ENCODE results near the gene C2orf68. TPM values are rescaled to one million over a fixed set of nuclear protein-coding genes. Genes with fewer than 3 reads are reported as not detected.
"Not testable (repeated sequence)": the region's sequence is repeated elsewhere in the genome, so short reads cannot be mapped to it uniquely, and the experiment has no call there.

The C2orf68 gene
- total RNA-seq, 1 donor from 2014 or later = 13.3 TPM

DNA sequence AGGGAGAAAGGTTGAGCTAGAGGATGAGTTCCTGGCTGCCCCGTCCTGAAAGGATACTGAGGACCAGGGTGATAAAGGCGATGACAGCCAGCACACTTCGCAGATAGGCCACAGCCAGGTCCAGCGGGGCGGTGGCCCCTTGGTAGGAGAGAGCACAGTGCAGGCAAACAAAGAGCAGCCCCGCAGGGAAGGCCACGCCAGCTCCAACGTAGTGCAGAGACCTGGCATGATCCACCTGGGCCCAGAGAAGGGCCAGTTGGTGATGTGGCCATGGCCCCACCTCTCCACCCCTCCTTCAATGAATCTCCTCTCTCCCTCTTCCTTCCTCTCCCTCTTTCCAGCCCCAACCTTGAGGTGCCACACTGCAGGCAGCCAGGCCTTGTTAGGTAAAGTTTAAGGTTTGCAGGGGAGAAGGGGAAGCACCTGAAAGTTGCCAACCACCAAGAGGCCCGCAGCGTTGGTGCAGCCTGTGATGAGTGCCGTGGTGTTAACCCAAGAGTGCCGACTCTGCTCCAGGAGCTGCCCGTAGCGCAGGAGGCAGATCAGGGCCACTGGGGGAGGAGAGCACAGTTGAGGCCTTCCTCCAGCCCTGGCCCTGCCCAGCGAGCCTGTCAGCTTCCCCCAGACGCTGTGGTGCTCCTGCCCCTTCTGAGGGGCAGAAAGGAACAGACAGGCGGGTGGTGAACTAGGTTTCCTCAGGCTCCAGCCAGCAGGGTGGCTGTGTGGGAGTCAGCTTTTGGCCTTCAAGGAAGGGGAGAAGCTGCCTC, 12.2 kb downstream of the C2orf68 start:
- DNase-seq (ENCODE audit: low read depth) = no peak

DNA sequence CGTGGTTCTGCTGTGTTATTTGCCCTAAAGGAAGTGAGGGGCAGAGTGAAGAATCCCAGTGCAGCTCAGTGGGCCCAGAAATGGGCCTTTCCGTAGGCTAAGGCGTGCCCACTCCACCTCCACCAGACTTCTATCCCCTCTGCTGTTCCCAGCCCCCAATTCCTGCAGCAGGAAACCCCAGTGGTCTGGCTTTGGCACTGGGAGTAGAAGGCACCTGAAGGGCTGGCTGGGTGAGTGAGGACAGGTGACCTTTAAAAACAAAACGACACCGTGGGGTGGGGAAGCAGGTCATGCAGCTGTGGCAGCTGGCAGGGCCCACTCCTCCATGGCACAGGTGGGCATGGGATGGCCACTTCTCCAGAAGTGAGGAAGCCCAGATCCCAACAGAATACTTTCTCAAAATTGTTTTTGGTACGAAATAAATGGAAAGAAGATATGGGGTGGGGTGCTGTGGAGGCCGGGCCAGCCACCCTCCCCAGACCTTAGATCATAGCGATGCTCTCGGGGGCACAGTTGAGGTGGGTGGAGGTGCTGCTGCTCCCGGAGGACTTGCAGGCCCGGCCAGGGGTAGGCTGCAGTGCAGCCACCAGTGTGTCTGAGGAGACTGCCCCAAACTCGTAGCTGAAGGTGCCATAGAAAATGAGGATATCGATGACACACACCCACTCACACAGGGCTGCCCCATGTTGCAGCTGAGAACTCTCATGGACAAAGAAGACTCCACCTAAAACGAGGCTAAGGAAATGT, 13.1 kb downstream of the C2orf68 start:
- no peak for DNase-seq (ENCODE audit: low read depth)

DNA sequence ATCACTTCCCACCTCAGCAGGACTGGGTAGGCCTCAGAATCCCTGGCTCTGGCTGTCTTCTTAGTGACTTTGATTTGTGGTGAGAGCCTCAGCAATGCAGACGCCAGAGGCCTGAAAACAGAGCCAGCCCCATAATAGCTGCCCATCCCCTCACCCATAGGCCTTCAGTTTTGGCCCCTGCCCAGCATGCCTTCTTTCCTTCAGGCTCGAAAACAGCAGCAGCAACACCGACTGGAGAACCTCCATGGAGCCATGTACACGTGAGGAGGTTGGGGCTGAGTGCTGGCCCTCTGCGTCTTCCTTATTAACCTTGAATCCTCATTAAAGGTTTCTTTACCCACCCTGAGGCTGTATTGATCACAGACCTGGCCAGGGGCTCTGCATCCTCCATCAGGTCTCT, 14.6 kb downstream of the C2orf68 start:
- DNase-seq (ENCODE audit: low read depth) = no peak

DNA sequence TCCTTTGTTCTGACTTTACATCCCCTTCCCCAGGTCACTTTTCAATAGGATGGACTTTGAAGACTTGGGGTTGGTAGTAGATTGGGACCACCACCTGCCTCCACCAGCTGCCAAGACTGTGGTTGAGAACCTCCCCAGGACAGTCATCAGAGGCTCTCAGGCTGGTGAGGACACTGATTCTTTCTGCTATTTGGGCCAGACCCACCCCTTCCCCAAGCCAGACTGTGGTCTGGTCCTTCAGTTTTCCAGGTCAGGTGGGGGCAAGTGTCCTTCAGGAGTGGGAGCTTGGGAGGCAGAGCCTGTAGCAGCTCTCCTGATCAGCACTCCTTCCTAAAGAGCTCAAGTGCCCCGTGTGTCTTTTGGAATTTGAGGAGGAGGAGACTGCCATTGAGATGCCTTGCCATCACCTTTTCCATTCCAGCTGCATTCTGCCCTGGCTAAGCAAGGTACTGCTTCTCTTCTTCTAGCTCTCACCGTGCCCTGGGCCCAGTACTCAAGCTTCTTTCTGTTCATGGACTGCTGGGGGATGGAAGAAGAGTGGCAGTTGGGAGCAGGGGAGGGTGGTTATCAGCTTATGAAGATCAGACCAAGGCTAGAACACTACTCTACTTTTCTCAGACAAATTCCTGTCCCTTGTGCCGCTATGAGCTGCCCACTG, 15.3 kb downstream of the C2orf68 start:
- no peak for DNase-seq (ENCODE audit: low read depth)

GRCh38 chr2:85596026-85596333, 15.9 kb downstream of the C2orf68 start:
- DNase-seq (ENCODE audit: low read depth) = no peak

DNA sequence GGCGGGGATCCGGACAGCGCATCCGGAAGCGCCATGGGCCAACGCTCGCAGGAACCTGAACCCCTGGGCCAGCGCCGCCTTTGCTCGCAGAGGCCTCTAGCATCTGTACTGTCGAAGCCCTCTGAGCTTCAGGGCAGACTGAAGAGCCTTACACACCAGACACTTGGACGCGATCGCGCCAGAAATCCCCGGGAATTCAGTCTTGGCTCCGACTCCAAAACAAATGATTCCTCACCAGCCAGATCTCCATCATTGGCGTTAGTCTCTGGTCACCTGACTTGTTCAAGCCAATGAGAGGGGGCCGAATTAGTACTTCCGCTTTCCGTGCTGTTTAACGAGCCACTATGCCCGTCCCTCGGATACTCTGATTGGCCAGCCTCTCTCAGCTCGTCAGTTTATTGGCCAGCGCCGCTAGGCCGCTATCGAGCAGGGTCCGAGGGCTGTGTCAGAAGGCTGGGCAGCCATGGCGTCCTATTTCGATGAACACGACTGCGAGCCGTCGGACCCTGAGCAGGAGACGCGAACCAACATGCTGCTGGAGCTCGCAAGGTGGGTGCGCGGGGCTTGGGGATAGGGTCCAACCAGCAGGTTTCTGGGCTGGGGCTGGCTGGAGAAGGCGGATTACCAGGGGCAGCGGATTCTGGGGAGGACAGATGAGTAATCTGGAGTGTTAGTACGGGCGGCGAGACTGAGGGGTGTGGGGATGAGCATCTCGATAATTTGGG, 16.4 kb downstream of the C2orf68 start, which contains the start of gene RNF181:
Gene RNF181 (plus strand): TSS at position 445 of the 725 bp plus-strand sequence. CDS start 19 bp downstream, at position 464.
- peak; percentile 98 for DNase-seq (ENCODE audit: low read depth)

- no peak for DNase-seq (ENCODE audit: low read depth)
These were observed 17.1 kb downstream of the C2orf68 start for GRCh38 chr2:85594715-85595300.

DNA sequence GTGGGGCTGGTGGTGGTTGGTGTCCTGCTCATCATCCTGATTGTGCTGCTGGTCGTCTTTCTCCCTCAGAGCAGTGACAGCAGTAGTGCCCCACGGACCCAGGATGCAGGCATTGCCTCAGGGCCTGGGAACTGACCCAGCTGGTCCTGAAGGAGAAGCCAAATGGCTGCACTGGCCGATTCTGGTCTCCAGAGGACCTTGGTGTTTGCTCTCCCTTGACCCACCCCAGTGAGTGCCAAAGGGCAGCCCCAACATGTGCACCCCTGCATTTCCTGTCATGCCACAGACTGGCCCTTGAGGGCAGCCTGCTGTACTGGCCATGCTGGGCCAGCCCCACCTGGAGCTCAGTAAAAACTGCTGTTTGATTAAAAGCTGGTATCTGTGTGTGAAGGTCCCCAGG, 18.8 kb downstream of the C2orf68 start:
- no peak for DNase-seq (ENCODE audit: low read depth)

DNA sequence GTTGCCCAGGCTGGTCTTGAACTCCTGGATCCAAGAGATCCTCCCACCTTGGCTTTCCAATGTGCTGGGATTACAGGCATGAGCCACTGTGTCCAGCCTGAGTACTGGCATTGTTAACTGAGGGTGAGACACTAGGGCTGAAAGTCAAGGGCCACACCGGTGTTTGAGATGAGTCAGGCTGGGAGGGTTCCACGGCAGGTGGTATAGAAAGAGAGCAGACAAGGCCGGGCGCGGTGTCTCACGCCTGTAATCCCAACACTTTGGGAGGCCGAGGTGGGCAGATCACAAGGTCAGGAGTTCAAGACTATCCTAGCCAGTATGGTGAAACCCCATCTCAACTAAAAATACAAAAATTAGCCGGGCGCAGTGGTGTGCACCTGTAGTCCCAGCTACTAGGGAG, 19.6 kb downstream of the C2orf68 start:
- not testable (repeated sequence) for DNase-seq (ENCODE audit: low read depth)

- DNase-seq (ENCODE audit: low read depth) = no peak
These were observed 20.3 kb downstream of the C2orf68 start for GRCh38 chr2:85591563-85591962.

DNA sequence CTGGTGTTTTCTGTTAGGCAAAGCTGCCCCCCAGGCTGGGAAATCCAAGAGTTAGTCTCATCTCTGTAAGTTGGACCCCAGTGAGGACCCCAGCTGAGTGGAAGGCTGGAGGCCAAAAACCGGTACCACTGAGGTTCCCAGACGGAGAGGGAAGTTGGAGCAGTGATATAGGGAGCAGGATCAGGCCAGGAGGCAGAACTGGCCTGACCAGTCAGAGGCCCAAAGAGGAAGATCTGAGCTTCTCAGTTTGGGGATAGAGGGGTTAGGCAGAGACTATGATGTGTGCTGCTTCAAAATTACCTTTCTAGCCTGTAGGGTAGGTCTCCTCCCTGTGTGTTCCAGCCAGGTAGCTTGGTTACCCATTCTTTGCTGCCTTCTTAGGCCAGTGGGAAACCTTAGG, 20.9 kb downstream of the C2orf68 start:
- DNase-seq (ENCODE audit: low read depth) = no peak

DNA sequence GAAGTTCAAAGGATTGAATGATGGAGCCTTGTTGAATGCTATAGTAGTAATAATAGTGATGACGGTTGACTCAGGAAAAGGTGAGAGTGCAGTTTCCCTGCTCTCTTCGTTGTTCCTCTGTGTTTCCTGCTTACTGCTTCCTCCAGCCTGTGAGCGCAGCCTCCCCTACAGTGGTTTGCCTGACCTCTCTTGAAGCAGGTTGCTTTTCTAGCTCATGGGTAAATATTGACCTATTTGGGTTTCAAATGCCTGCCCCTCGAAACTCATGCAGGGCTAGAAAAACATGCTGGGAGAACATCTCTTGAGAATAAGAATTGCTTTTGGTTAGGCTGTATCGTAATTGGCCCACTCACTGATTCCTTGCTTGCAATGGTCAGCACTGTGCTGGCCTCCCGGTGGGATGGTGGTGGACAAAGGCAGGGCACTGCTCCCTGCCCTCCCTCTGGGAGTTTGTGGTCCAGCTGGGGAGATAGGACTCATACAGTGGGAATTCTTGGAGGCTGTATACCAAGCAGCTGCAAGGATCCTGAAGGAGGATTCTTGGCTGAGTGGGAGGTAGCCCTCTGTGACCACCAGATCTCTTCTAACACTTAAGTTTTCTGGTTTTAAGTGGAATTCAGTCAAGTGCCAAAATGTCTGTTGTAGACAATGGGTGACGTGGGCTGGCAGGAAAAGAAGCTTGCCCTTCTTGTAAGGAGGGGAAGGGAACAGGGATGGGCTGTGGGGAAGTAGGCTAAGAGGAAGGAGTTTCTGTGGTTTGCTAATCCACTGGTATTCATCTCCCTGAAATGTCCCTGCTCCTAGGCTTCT, 21.7 kb downstream of the C2orf68 start:
- peak; percentile 89 for DNase-seq (ENCODE audit: low read depth)

GRCh38 chr2:85589181-85589580, 22.7 kb downstream of the C2orf68 start:
- no peak for DNase-seq (ENCODE audit: low read depth)

DNA sequence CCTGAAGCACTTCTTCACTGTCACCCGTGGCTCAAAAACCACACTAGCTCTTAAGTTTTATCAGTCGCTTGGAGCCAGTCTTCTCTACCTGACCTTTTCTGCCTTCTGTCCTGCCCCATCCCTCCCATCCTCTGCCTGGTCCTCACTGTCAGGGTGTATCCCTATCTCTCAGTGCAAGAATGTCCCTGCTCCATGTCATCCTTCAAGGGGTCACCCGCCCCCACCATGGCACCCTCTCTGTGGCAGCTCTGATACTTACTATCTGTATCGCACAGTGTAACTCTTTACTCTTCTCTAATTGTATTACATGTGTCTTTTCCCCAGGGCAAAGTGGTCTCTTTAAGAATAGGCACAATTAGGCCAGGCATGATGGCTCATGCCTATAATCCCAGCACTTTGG, 23.2 kb downstream of the C2orf68 start:
- no peak for DNase-seq (ENCODE audit: low read depth)

- no peak for DNase-seq (ENCODE audit: low read depth)
These were observed 23.6 kb downstream of the C2orf68 start for GRCh38 chr2:85588236-85588635.

DNA sequence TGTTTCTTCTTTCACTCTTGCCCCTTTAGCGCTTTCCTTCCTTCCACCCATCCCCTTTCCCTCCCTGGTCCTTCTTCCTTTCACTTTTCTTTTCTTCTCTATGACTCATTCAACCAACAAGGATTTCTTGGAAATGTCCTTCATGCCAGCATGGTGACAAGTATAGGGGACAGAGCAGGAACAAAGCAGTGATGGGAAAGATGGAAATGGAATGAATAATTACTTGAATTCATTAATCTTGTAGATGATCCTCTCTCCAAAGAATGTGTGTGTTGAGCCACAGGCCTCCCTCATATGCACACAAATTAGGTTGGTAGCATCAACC, 26.1 kb downstream of the C2orf68 start:
- peak; percentile 57 for DNase-seq (ENCODE audit: low read depth)

DNA sequence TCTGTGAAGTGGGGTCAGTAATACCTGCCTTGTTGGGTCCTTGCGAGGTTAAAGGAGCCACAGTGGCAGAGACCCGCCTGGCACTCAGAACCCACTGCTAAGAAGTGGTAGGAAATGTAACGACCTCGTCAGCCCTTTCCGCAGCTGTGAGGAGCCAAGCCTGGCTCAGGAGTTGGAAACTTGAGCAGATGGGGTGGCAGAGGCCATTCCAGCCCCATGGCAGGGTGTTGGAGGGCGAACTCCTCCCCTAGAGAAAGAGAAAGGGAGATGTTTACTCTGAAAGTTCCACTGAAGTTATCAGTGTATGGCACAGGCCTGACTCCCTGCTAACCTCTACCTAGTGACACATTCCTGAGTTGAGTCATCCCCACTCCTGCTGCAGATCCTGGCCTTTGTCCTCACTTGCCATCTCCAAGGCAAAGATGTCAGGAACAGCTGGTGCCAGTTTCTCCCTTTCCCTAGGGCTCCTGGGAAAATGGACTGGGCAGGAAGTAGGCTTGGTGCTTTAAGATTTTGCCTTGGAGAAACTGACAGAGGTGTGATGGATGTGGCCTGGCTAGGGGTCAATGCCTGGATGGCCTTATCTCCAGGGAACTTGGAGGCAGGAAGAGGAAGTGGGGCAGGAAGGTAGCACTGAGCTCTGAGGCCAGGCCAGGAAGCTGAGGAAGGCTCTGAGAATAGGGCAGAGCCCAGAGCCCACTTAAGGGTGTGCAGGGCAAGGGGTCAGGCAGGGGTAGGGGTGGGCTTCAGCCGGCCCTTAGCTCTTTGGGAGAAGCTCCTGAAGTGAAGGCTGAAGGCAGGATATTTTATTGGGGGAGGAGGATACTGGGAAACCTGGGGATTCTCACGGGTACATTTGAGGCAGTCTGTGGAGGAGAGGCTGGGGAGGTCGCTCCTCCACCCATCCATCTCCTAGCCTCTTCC, 26.7 kb downstream of the C2orf68 start:
- DNase-seq (ENCODE audit: low read depth) = peak; percentile 81

GRCh38 chr2:85584354-85584856, 27.5 kb downstream of the C2orf68 start, which contains the start of gene VAMP5:
Gene VAMP5, plus strand, starts transcription at chr2:85584431. Its CDS starts 60 bp downstream, at chr2:85584491.
- no peak for DNase-seq (ENCODE audit: low read depth)

GRCh38 chr2:85583667-85584353, 28.1 kb downstream of the C2orf68 start:
- no peak for DNase-seq (ENCODE audit: low read depth)

Data from renal cortical epithelial cell (primary cell).